T-helper 1 cell treated with Interleukin-12 subunit alpha and Interleukin-12 subunit beta and Interleukin-4 antibody, amounts not matched to agents 30 ng/mL and 1 ng/mL, for 36 hours (primary cell): Measurements from ENCODE around the gene GPC5. TPM values are rescaled to one million over a fixed set of nuclear protein-coding genes. Genes with fewer than 3 reads are reported as not detected.
"Not testable (repeated sequence)": the region's sequence is repeated elsewhere in the genome, so short reads cannot be mapped to it uniquely, and the experiment has no call there.

Source experiments
- intact Hi-C: fragments of 100-400 bp; cut with micrococcal nuclease; formaldehyde crosslinking; loops from one replicate; pipeline ENCODE4 v1.15.1; 2024
- total RNA-seq: library from RNA; stranded (reverse); gene quantifications from 2 replicates; pipeline ENCODE4 v1.2.3, GENCODE V29; 2022

Gene GPC5
- total RNA-seq, 1 donor from 2014 or later: 0.22 TPM

- intact Hi-C loops: no loop called here
Measured at GRCh38 chr13:92251671-92252210, 853.3 kb downstream of the GPC5 start.

- intact Hi-C loops: no loop called here
Measured at GRCh38 chr13:92255526-92255925, 857.1 kb downstream of the GPC5 start.

- intact Hi-C loops: no loop called here
Measured at GRCh38 chr13:92256211-92256610, 857.8 kb downstream of the GPC5 start.

GRCh38 chr13:92259046-92259445 lies 860.6 kb downstream of the GPC5 start:
- intact Hi-C loops: no loop called here

- intact Hi-C loops: no loop called here
Measured at GRCh38 chr13:92259523-92259922, 861.1 kb downstream of the GPC5 start.

GRCh38 chr13:92260363-92260762 lies 861.9 kb downstream of the GPC5 start:
- intact Hi-C loops: no loop called here

- intact Hi-C loops: no loop called here
Measured at GRCh38 chr13:92262100-92262788, 863.8 kb downstream of the GPC5 start.

GRCh38 chr13:92265408-92265807 lies 867.0 kb downstream of the GPC5 start:
- intact Hi-C loops: no loop called here

- intact Hi-C loops: no loop called here
Measured at GRCh38 chr13:92270990-92271389, 872.6 kb downstream of the GPC5 start.

GRCh38 chr13:92272177-92272576 lies 873.8 kb downstream of the GPC5 start:
- intact Hi-C loops: no loop called here

- intact Hi-C loops: not testable (repeated sequence)
Measured at GRCh38 chr13:92280986-92281385, 882.6 kb downstream of the GPC5 start.

GRCh38 chr13:92290718-92291307 lies 892.4 kb downstream of the GPC5 start:
- intact Hi-C loops: not testable (repeated sequence)

GRCh38 chr13:92294533-92294932 lies 896.1 kb downstream of the GPC5 start:
- intact Hi-C loops: not testable (repeated sequence)

GRCh38 chr13:92296154-92296671 lies 897.8 kb downstream of the GPC5 start:
- intact Hi-C loops: not testable (repeated sequence)

GRCh38 chr13:92297971-92298942 lies 899.8 kb downstream of the GPC5 start:
- intact Hi-C loops: no loop called here

- intact Hi-C loops: no loop called here
Measured at GRCh38 chr13:92300651-92301050, 902.2 kb downstream of the GPC5 start.

GRCh38 chr13:92303428-92303827 lies 905.0 kb downstream of the GPC5 start:
- intact Hi-C loops: no loop called here

- intact Hi-C loops: no loop called here
Measured at GRCh38 chr13:92307752-92308151, 909.3 kb downstream of the GPC5 start.

- intact Hi-C loops: no loop called here
Measured at GRCh38 chr13:92312823-92313222, 914.4 kb downstream of the GPC5 start.

GRCh38 chr13:92313382-92313781 lies 915.0 kb downstream of the GPC5 start:
- intact Hi-C loops: no loop called here

- intact Hi-C loops: no loop called here
Measured at GRCh38 chr13:92315265-92315664, 916.8 kb downstream of the GPC5 start.
